ENCODE data around the gene FAM110C. TPM values are rescaled to one million over a fixed set of nuclear protein-coding genes. Genes with fewer than 3 reads are reported as not detected.

Gene FAM110C
- total RNA-seq, 4 donors from 2014 or later, result 0.51 to 13.2 (median 8.5) TPM

GRCh38 chr2:36318-36717, 10.0 kb downstream of the FAM110C start:
- no peak overlapping the region for H3K27ac ChIP-seq
- no peaks in the 10 kb centered on the region for H3K36me3 ChIP-seq
- no peaks in the 10 kb centered on the region for H3K27me3 ChIP-seq
- no peaks in the 10 kb centered on the region for H3K9me3 ChIP-seq
- no peak for DNase-seq
- no peaks in the 10 kb centered on the region for H3K4me1 ChIP-seq
- TF ChIP-seq POLR2A (IDR thresholded peaks at IDR 0.05) (no peak), CTCF (IDR thresholded peaks at IDR 0.05) (no peak)
- no peak overlapping the region for H3K4me3 ChIP-seq
- intact Hi-C loops (cut with DNase I; ENCODE audit: low total_unique reads), result no loop called here

DNA sequence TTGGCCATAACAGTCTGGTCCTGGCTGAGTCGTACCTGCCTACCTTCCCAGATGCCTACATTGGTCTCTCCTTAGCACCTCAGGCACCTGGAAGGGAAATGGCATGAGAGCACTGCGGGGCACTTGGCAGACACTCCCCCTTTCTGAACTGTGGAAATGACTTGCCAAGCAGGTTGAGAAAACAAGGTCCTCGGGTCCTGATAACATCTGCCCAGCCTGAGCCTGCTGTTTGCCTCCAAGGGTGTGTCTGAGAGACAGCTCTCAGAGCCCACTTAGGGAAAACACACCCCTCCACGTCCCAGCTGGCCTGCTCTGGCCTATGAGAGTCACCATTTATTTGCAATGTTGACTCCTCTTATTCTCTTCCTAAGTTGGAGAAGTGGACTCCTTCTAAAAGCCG, 10.5 kb downstream of the FAM110C start:
- Histone ChIP-seq H3K9me3 (no peaks in the 10 kb centered on the region), H3K4me3 (no peak overlapping the region), H3K27me3 (no peaks in the 10 kb centered on the region), H3K27ac (no peak overlapping the region), H3K4me1 (no peaks in the 10 kb centered on the region), H3K36me3 (no peaks in the 10 kb centered on the region)
- intact Hi-C loops (cut with DNase I; ENCODE audit: low total_unique reads), result no loop called here
- DNase-seq, result no peak
- no peak for TF ChIP-seq CTCF (IDR thresholded peaks at IDR 0.05)
- TF ChIP-seq POLR2A (IDR thresholded peaks at IDR 0.05), result no peak

- intact Hi-C loops (cut with DNase I; ENCODE audit: low total_unique reads), result no loop called here
- Histone ChIP-seq H3K36me3 (no peaks in the 10 kb centered on the region), H3K4me1 (no peaks in the 10 kb centered on the region), H3K27me3 (no peaks in the 10 kb centered on the region), H3K27ac (no peak overlapping the region), H3K9me3 (no peaks in the 10 kb centered on the region), H3K4me3 (no peak overlapping the region)
- DNase-seq, result no peak
- no peak for TF ChIP-seq POLR2A (IDR thresholded peaks at IDR 0.05)
- TF ChIP-seq CTCF (IDR thresholded peaks at IDR 0.05), result no peak
These were observed 12.7 kb downstream of the FAM110C start for GRCh38 chr2:33620-34019.

GRCh38 chr2:32068-32467, 14.2 kb downstream of the FAM110C start:
- Histone ChIP-seq H3K9me3 (no peaks in the 10 kb centered on the region), H3K36me3 (no peaks in the 10 kb centered on the region), H3K27me3 (no peaks in the 10 kb centered on the region), H3K4me1 (no peaks in the 10 kb centered on the region), H3K4me3 (no peak overlapping the region), H3K27ac (no peak overlapping the region)
- DNase-seq, result no peak
- TF ChIP-seq POLR2A (IDR thresholded peaks at IDR 0.05), result no peak
- TF ChIP-seq CTCF (IDR thresholded peaks at IDR 0.05), result no peak
- intact Hi-C loops (cut with DNase I; ENCODE audit: low total_unique reads), result no loop called here

- Histone ChIP-seq H3K36me3 (no peaks in the 10 kb centered on the region), H3K27ac (no peak overlapping the region), H3K4me1 (no peaks in the 10 kb centered on the region), H3K27me3 (no peaks in the 10 kb centered on the region), H3K9me3 (no peaks in the 10 kb centered on the region), H3K4me3 (no peak overlapping the region)
- no peak for TF ChIP-seq POLR2A (IDR thresholded peaks at IDR 0.05)
- no peak for TF ChIP-seq CTCF (IDR thresholded peaks at IDR 0.05)
- intact Hi-C loops (cut with DNase I; ENCODE audit: low total_unique reads), result no loop called here
- DNase-seq, result no peak
These were observed 17.1 kb downstream of the FAM110C start for GRCh38 chr2:29253-29652.

Measured in uterus (tissue), 4 donors.